Occipital lobe (tissue), 2 donors: ENCODE data around the gene FBRSL1. TPM values are rescaled to one million over a fixed set of nuclear protein-coding genes. Genes with fewer than 3 reads are reported as not detected.
"Not testable (repeated sequence)": the region's sequence is repeated elsewhere in the genome, so short reads cannot be mapped to it uniquely, and the experiment has no call there.

Experiments used
- DNase-seq: peaks from one replicate; lab custom pipeline; 2025; lab: John Stamatoyannopoulos, UW
- total RNA-seq: library from RNA; depleted of rRNA; stranded (reverse); fragments of >200 nt; gene quantifications from one replicate; pipeline ENCODE4 v1.2.3, GENCODE V29; 2014

FBRSL1 gene
- total RNA-seq, 1 donor from 2014 or later = 5.3 TPM

GRCh38 chr12:132470397-132470796 is 19.6 kb upstream of the FBRSL1 start:
- no peak for DNase-seq

GRCh38 chr12:132471011-132471857 is 18.7 kb upstream of the FBRSL1 start:
- DNase-seq = no peak

DNA sequence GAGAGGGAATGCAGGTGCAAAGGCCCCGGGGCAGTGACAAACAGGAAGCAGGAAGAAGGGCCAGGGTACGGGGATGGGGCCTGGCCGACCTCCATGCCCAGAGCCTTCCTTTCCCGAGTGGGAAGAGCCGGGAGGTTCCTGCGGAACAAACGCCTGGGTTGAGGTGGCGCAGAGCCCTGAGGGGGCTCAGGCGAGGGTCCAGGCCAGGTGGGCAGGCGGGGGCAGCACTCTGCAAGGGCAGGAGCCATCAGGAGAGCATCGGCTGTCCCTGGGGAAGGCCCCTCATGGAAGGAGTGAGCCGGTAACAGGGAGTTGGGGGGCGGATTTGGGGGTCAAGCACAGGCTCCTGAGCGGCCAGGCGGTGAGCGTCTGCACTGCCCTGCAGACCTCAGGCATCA is 18.1 kb upstream of the FBRSL1 start:
- DNase-seq = no peak

GRCh38 chr12:132472386-132472785 is 17.6 kb upstream of the FBRSL1 start:
- DNase-seq = no peak

GRCh38 chr12:132474237-132474741 is 15.7 kb upstream of the FBRSL1 start:
- no peak for DNase-seq

- not testable (repeated sequence) for DNase-seq
Measured at GRCh38 chr12:132474799-132475303, 15.1 kb upstream of the FBRSL1 start.

DNA sequence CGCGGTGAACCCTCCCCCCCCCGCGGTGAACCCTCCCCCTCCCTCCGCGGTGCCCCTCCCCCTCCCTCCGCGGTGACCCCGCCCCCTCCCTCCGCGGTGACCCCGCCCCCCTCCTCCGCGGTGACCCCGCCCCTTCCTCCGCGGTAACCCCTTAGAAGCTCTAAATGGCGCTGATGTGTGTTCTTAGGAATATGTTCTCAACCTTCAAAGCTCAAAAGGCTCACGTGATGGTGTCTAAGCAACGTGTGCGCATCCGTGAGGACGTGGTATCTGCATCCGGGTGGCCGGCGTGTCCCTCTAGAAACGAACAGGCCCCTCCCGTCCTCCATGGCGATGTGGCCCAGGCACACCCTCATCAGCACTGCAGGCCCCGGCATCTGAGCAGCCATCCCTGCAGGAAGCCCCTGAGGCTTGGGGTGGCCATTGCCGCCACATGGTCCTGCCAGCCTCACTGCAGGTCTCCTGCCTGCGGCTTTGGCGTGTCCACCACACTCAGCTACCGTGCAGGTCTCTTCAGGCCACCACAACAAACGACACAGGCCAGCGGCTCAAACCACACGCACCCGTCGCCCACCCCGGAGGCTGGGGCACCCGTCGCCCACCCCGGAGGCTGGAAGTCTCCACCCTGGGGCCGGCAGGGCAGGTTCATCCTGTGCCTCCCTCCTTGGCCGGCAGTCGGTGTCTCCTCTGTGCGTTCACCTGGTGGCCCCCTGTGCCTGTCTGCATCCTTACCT is 14.5 kb upstream of the FBRSL1 start:
- DNase-seq = no peak

DNA sequence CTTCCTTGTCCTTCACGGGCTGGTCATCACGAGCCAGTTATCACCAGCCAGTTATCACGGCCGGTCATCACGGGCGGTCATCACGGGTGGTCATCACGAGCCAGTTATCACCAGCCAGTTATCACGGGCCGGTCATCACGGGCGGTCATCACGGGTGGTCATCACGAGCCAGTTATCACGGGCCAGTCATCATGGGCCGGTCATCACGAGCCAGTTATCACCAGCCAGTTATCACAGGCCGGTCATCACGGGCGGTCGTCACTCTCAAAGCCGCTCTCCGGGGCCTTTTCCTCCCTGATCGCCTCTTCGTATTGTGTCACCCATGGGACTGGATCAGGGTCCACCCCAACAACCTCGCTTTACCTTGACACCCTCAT is 13.9 kb upstream of the FBRSL1 start:
- no peak for DNase-seq

- no peak for DNase-seq
Measured at GRCh38 chr12:132476421-132476820, 13.5 kb upstream of the FBRSL1 start.

DNA sequence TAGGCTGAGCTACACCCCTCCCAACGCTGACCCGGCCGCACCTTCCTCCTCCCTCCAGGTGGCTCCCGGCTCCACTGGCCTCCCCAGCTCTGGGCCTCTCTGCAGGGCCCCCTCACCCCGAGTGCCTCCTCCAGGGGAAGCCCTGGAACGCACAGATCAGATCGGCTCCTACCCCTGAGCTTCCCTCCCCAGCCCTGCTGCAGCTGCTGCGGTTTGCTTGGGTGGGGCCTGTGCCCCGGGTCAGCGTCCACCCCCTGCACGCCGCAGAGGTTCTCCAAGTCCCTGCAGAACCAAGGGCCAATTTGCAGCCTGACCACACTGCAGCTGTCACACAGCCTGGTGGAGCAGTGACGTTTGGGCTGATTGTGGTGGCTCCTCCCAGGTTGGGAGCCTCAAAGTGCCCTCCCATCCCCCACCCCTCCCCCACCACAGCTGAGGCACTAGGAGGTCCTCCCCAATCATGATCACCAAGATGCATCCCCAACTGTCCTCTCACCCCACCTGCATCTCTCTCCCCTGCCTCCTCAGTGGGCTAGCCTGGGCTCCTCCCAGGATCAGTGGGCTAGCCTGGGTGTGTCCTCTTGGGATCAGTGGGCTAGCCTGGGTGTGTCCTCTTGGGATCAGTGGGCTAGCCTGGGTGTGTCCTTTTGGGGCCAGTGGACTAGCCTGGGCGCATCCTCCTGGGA is 12.8 kb upstream of the FBRSL1 start:
- DNase-seq = no peak

DNA sequence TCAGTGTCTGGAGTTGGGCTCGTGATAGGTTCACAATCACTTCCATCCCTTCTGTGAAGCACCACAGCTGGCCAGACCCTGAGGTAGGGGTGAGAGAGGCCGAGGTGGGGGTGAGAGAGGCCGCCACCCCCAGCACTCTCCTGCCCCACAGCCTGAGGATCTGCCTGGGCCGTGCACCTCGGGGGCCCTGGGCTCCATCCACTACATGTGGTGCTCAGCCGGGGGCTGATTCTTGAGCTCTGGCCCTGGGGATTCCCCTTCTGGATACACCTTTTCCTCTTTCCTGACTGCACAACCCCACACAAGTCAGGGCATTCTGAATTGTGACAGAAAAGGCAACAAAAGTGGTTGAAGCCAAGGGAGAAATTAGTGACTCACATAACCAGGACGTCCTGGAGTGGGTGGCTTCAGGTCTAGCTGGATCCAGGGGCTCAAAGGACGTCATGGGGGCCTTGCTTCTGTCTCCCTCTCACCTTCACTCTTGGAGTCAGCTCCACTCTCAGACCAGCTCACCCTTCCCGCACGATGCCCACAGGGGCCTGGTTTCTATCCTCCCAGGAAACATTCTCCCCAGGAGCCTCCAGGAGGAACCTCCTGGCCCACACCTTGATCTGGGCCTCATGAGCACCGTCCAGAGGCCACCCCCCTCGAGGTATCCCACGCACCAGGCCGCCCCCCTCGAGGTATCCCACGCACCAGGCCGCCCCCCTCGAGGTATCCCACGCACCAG is 12.1 kb upstream of the FBRSL1 start:
- no peak for DNase-seq

GRCh38 chr12:132478433-132478803 is 11.5 kb upstream of the FBRSL1 start:
- DNase-seq = no peak

- no peak for DNase-seq
Measured at GRCh38 chr12:132478845-132479244, 11.1 kb upstream of the FBRSL1 start.

- no peak for DNase-seq
Measured at GRCh38 chr12:132479291-132479690, 10.7 kb upstream of the FBRSL1 start.

DNA sequence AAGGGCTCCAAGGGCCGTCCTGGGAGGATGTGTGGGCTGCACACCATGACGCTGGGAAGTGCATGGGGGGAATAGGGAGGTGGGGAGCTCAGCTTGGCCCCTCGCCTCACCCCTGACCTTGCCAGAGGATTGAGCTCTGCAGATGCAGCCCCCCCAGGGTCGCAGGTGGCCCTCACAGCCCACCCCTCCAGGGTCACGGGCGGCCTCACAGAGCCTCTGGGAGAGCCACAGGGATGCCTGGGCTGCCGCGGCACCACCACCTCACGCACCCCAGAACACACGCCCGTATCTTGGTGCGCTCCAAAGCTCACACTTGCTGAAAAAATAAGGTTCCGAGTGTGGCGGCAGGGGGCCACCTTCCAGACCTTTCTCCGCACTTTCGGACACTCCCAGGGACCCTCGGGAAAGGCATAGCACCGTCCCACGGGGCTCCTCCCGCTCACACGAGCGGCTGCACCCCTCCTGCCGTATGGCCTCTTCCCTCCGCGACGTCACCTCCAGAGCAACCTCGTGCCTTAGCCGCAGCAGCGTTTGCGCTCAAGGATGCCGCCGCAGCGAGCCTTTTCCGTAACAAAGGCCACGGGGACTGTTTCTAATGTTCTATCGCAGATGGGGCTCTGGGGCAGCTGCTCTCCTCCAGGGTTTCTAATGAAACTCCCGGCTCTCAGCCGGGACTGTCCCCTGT is 9.9 kb upstream of the FBRSL1 start:
- no peak for DNase-seq

DNA sequence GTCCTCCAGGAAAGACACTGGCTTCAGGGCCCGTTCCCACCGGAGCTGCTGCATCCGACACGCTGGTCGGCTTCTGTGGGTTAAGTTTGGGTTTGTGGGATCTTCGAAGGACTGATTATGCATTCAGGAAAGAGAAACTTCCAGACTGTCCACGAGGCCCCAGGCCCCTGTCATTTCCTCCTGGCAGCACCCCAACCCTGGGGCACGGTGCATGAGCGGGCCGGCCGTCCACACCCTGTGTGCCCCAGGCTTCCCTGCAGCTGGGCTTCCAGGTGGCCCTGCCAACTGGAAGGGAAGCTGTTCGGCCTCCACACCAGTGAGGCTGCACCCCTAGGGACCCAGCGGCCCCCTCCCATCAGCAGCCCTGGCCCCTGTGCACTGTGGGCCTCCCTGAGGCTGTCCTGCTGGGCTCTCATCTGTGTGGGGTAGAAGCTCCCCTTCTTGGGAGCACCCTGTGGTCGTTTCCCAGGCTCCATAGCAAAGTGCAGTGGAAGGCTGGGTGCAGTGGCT is 9.3 kb upstream of the FBRSL1 start:
- no peak for DNase-seq

GRCh38 chr12:132481345-132481744 is 8.6 kb upstream of the FBRSL1 start:
- DNase-seq = no peak

DNA sequence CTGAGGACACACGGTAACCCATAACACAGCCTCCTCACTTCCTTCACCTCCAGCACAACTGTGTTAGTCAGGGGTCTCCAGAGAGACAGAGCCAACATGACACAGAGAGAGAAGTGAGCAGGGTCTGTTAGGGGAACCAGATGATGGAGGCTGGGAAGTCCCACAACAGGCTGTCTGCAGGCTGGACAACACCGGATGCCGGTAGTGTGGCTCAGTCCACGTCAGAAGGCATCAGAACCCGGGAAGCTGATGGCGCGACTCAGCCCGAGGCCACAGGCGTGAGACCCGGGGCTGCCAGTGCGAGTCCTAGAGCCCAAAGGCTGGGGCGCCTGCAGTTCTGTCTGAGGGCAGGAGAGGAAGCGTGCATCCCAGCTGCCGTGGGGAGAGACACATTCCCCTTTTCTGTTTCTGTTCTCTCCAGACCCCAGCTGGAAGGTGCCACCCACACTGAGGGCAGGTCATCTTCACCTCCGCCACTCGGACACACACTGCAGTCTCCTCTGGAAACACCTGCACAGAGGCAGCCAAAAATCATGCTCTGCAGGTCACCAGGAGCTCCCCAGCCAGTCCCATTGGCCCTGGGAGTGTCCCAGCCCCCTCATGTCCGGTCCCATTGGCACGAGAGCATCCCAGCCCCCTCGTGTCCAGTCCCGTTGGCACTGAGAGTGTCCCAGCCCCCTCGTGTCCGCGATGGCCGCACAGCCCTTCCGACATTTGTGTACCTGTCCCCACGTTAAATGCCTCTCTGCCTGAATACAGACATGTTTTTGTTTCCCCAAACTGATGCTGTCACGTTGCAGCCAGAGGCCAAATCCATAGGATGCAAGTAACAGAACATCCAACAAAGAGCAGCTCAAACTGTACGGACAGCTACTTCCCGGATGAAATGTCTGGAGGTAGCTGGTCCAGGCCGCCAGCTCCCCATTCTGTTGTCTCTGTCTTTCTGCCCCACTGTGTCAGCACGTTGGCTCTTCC is 7.9 kb upstream of the FBRSL1 start:
- no peak for DNase-seq

DNA sequence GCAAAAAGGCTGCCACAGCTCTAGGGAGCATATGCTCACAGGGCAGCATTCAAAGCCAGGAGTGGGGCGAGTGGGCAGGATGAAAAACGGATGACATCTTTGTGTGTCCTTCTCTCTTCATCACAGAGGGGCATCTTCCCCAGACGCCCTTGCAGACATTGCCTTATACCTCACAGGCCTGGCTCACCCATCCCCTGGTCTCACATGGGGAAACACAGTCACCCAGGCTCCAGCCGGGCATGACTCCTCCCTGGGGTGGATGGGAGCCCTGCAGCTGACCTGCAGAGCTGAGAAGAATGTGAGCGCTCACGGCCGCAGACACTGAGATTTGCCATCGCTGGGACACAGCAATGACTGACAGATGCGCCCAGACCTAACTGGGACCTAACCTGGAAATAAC is 7.2 kb upstream of the FBRSL1 start:
- DNase-seq = no peak
